HG03039 (cell line): ENCODE measurements around the gene RBFOX1.

Source experiments
- ATAC-seq: cut with Tn5 transposase; IDR thresholded peaks from one replicate; pipeline ENCODE4 v1.9.1; 2021; ENCODE audit warnings: mild to moderate bottlenecking, moderate library complexity; ENCODE audit not compliant: unreplicated experiment

The RBFOX1 gene

DNA sequence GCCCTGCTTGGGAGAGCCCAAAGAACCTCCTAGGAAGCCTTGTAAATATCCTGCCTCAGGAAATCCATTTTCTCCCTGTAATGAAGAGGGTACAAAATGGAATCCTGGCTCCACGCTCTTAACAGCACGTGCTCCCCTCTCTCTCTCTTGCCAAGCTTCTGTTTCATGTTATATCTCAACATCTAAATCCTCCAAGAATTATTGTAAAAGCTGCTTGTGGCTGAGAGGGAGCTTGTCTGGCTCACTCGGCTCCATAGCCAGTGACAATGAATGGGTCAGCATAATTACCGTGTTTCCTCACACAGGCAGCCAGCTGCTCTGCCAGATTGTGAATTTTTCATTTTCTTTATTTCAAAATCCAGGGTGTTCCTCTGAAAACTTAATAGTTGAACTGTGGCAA lies 317.8 kb downstream of the RBFOX1 start:
- ATAC-seq: no peak

DNA sequence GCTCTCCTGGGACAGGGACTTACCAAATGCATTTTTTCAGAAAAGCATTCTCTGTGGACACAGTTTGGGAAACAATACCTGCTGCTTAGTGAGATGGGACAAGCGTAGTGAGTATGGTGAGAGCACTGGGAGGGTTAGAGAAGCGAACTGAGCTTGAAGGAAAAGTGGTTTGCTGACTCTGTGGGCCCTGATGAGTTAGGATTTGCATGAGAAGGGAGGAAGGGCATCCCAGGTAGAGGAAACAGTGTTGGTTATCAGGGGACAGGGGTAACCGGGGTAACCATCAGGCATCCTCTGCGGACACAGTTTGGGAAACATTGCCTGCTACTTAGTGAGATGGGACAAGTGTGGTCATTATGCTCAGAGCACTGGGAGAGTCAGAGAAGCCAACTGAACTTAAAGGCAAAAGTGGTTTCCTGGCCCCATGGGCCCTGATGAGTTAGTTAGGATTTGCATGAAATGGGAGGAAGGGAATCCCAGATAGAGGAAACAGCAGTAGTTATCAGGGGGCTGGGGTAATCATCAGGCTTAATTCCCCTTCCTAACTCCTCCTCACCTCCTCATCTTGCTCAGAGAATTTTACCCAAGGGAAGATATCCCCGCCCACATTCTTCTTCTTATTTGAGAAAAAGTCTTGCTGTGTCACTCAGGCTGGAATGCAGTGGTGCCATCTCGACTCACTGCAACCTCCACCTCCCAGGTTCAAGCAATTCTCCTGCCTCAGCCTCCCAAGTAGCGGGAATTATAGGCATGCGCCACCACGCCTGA lies 319.3 kb downstream of the RBFOX1 start:
- ATAC-seq: no peak

DNA sequence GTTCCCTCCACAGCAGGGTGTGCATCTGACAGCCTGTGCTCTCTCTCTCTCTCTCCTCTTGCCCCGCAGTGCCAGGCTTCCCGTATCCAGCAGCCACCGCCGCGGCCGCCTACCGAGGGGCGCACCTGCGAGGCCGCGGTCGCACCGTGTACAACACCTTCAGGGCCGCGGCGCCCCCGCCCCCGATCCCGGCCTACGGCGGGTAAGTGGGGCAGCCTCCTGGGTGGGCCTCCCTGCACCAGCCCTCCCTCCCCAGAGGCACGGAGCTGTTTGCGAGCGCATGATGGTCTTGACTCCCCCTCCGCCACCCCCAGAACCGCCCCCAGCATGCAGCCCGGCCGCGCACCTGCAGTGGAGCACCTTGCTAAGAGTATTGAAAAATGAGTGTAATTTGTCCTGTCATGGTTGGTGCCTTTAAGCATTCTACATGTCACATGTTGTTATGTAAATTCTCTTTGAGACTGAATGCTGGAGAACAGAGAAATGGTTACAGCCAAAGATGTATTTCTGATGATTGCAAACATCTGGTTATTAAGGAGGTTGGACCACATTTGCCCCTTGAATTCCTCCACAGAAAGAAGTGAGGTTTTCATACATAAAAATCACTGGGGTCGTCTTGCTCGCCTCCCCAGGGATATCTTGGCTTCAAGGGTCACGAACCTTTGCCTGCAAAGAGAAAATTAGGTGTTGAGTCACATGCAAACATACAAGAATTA lies 321.3 kb downstream of the RBFOX1 start:
- no peak for ATAC-seq

DNA sequence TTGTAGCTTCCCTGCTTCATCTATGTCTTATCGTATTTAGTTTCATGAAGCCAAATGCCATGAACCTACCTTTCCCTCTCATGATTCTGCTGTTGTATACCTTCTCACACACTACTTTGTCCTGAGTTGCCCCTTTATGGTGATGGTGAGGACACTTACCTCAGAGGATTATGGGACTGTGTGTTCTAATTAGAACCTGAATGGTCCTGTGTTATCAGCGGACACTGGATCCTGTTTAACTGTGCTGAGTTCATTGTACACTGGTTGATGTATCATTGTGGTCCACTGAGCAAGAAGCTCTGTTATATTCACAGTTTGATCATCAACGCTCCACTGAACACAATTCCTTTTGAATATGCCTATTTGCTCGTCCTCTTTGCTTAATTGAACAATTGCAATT lies 343.0 kb downstream of the RBFOX1 start:
- no peak for ATAC-seq

DNA sequence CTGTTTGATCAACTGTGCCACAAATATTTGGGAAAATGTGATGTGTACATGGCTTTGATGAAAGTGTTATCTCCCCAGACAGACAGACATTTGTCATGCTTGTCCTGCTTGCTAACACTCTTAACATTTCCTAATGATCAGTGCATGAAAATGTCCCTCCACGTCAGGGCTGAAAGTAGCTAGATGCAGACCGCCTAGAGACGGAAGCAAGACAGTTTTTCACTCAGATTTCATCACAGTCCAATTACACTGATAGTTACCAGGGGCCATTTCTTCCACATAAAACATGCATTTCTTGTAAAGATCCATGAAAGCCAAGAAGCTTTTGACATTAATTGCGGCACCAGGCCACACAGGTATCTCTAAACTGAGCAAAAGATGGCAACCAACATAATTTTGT lies 347.7 kb downstream of the RBFOX1 start:
- no peak for ATAC-seq

DNA sequence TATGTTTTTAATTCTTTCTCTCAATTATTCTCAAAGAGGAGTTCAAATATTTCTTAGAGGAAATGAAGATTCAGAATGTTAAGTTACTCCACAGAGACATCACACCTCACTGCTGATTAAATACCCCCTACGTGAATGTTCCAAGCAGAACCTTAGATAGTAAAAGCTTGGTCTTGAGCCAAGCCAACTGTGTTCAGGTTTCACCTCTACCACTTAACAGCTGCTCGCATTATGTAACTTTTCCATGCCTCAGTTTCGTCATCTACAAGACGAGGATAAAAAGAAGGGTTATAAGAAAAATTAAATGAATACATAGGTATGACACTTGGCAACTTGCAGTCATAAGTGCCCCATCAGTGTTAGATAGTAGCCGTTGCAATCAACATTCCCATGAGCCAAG lies 356.2 kb downstream of the RBFOX1 start:
- ATAC-seq: no peak

DNA sequence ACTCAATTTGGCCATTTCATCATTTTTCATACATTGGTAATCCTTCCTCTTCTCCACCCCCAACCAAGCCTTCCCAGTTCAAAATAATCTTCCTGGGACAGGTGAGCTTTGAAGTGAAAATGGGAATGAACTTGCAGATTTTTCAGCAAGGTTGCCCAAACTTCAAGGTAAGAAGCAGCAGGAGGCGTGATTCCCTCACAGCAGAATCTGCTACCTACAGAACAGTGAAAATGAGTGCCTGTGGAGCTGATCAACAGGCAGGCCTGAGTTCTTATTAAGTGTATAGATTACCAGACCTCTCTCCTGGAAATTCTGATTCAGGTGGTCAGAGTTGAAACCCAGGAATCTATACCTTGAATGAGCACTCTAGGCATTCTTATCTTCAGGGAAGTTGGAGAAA lies 356.6 kb downstream of the RBFOX1 start:
- ATAC-seq: no peak

DNA sequence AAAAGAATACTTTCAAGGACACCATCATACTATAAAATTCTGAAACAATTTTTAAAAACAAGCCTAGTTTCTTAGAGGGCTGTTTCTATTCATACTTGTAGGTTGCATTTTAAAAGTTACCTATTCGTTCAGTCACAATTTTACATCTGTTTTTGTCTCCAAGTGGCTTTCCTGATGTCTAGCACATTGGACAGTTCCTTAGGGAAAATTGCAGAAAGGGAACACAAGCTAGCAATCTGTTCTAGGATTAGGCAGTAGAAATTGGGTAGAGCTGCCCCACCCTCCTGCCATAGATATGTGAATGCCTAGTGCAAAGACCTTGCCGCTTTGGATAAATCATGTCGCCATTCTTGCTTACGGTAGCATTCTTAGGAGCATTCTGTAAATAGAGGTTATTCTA lies 358.9 kb downstream of the RBFOX1 start:
- no peak for ATAC-seq

DNA sequence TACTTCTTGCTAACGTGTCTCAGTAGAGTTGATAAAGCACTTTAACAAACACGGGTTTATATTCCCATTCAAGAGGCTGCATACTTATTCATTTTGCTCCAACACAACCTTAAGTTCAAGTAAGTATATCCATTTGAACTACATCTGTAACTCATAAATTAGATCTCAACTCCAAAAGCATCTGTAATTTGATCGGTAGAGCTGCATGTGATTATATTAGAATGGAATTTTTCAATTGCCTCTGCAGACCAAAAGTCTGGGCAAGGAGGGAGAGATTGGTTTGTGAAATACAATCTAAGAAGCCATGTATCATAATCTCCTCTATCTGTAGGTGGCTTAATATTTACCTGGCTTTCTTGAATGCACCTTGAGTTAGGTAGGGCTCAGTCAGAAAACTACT lies 371.0 kb downstream of the RBFOX1 start:
- no peak for ATAC-seq

DNA sequence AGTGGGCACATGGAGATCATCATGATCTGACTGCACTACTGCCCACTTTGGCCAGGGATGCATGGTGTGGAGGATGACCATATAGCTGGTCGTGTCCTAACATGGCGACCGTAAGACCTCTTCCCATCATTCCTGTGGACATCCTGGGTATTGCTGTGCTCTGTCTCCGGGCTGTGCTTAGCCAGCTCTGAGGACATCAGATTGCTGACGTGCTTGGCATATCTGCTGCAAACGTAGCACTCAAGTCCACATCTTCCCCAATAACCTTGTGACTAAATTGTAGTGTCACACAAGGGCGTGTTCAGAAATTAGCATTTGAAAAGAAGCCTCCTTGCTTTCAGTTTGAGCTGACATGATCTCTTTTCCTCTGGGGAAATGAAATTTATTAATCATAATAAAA lies 373.2 kb downstream of the RBFOX1 start:
- ATAC-seq: no peak

DNA sequence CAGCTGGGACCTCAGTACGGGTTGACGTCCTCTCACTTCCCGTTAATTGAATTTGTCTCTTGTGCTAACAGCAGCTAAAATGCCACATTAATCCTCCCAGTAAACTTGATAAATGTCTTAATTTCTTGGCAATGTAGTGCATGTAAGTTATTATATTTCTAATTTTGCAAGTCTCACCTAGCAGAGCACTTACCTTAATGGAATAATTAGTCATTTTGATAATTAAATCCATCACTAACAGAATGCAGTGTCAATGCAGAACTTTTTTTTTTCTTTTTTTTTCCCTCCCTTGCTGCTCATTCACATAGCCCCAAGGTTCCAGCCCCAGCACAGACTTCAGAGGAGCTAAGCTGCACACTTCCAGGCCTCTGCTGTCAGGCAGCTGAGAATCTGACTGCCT lies 376.5 kb downstream of the RBFOX1 start:
- no peak for ATAC-seq

DNA sequence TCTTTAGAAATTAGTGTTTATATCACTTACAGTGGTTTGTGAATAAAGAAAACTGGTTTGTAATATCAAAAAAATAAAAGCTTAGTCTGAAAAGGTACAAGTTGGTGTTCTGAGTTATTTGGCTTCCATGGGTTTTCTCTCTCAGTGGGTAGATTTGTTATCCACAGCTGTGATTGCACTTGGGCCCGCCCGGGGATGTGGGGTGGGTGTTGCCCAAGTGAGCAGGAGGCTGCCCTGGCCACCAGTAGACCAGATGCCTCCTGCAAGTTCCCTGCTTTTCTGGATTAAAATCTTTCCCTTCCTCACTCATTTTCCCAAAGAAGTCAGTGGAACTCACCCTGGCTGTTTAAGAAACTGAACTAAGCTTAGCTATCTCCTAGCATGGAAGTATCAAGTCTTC lies 380.6 kb downstream of the RBFOX1 start:
- ATAC-seq: no peak

DNA sequence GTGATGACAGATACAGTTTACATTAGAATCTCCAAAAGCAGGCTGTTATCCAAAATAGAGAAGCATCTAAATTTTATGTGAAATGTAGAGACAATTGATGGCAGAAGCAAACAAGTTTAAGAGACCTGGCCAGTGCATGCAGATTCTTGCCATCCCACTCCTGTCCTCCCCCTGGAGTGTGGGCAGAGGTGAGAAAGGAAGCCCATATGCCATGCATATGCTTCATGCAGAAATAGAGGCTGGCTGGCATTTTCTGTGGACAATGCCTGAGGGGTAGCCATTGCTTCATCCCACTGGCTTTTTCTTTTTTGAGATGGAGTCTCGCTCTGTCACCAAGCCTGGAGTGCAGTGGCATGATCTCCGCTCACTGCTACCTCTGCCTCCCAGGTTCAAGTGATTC lies 382.1 kb downstream of the RBFOX1 start:
- ATAC-seq: no peak

DNA sequence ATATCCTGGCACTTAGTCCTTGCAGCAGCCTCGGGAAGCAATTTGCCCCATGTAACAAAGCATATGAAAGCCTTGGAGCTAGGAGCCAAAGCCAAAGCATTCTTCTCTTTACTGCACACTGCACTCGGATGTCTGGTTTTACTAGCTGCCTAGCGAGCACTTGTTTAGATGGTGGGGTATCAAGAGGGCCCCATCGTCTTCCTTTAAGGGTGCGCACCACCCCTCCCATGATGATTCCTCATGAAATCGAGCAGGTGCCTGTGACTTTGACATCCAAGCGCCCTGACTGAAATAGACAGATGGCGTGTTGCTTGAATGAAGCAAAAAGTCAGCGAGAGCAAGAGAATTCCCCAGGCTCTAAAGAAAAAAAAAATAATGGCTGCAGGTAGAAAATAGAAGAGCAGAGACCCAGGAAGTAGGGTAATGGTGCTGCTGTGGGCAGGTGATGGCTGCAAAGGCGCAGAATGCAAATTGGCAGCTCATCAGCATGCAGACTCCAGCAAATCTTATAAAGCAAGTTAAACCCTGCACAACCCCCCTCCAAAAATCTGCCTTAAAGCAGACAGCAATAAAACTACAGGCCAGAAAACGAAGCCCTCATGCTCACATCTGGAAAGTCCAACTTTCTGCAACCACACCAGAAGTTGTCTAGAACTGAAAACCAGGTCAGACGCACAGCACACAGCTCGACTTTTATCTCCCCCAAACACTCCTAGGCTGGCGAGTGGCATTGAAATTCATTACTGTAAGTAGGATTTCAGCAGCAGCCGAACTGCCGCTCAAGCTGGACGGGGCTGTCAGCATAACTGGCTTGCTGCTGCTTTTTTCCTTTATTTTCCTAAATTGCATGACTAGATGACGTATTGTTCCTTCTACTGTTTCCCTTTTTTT lies 384.3 kb downstream of the RBFOX1 start:
- ATAC-seq: no peak

DNA sequence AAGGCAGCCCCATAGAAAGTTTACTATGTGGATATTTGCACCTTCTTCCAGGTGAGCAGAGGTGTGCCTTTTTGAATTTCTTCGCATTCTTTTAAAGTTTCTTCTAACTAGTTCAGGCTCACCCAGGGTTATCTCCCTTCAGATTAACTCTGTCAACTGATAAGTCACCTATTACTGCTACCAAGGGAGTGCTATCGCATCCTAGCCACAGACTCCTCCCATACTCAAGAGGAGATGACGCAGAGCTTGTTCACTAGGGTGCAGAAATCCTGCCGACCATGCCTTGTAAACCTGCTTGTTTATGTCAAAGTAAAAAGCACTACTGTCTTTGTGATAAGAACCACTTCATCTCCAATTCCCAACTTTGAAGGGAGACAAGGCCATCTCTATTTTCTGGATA lies 390.1 kb downstream of the RBFOX1 start:
- no peak for ATAC-seq

DNA sequence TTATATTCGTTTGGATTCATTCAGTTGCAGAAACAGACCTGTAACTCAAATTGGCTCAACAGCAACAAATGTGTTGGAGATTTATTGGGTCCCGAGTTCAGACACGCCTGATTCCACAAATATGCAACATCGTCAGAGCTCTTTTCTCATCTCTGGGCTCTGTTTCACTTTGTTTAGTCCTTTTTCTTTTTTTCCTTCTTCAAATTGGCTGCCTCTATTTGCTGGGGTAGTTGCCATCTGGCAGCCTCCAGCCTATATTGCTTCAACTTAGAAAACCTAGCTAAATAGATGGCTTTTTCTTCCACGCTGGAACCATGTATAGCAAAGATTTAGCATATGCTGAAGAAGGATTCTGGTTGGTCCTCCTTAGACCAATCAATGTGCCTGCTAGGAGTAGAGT lies 398.5 kb downstream of the RBFOX1 start:
- no peak for ATAC-seq

DNA sequence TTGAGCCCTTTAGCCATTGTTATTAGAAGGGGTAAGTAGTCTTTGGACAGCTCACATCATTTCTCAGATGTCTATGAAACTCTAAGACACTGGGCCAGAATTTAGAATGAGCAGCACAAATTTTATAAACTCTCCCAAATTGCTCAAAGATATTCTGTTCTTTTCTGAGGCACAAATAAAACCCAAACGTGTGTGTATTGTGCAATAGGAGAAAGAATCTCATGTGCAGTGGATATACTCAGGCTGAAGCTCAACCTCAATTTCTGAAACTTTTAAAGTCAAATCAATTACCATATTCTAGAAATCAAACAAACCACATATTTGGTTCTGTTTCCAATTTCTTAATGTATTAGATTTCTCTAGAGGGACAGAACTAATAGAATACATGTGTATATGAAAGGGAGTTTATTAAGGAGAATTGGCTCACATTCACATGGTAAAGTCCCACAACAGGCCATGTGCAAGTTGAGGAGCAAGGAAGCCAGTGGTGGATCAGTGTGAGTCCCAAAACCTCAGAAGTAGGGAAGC lies 403.6 kb downstream of the RBFOX1 start:
- no peak for ATAC-seq

DNA sequence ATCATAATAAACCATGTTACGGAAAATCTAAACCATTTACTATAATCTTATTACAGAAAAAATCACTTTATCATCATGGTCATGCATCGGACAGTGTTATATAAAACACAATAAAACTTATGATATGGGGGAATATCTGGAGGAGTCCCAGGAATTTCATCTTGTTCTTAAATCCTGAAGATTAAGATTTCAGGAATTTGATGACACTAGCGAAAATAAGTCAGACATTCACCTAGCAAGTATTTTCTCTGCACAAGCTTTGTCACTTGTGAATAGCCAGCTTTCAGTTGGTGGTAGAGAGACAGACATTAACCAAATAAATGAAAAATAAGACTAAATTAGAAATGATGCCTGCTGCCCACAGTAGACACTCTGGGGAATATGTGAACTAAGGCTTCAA lies 410.0 kb downstream of the RBFOX1 start:
- ATAC-seq: no peak

DNA sequence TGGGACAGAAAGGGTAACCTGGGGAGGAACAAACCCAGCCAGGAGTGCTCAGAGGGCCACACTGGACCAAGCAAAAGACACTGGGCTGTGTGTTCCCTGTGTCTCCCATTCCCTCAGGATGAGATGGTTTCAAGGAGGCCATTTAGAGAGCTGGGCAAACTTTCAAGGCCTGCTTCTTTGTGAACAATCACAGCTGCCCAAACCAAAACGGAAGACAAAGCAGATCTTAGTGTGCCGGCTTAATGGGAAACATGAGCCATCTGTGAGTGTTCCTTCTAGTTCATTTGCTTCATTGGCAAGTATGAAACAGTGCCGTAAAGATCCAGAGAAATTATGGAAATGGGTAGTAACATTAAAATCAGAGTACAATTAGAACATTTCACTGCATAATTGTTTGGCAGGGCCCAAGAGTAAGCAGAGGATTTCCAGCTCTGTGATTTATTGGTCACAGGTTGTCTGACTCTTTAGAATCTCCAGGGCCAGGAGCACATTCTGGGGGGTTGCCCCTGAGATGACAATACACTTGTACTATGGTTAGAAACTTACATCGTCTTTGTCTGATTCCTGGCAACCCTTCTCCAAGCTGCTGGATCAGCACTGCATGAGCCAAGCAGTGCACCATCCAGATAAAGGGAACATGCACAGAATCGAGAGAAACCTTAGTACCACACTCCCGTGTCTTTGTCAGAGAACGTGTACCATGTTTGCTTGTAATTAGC lies 412.1 kb downstream of the RBFOX1 start:
- ATAC-seq: no peak

DNA sequence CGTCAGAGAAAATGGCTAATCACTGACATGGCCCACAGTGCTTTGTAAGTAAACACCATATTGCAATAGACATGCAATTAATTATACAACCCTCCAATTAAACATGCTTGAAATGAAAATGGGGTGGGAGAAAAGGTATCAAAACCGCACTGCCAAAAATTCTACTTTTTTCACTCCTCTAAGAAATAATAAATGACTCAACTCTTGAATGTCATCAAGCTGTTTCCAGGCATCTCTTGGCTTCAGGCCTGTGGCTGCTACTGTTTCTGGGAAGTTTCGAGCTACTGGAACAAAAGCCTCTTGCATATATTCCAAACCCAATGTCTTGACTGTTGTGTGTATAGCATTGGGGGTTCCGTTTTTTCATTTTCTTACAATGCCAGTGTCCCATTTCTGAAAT lies 412.6 kb downstream of the RBFOX1 start:
- ATAC-seq: no peak

DNA sequence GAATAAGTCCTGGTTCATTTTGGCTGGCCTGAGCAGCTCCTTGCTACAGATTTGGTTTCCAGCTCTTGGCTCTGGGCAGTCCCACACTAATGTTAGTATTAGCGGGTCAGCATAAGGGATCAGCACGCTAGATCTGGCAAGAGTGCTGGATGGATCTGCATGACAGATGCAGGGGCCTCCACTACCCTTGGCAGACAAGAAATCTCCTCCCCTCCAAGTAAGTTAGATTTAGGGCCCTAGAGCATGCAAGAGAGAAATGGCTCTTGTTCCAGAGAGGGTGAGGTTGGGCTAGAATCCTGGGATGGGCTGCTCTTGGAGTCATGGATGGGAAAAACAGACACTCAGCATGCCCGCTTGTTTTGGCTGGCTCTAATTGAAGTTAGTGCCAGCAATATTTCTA lies 414.3 kb downstream of the RBFOX1 start:
- no peak for ATAC-seq
